Subcutaneous abdominal adipose tissue (tissue), 5 donors: ENCODE results near the gene MACROD2.

Experiments used
- H3K27ac ChIP-seq: one replicate; pipeline ENCODE4 v1.7.0; 2013; ENCODE audit warnings: low read depth, mild to moderate bottlenecking, inconsistent platforms, low read length, moderate library complexity
- H3K27me3 ChIP-seq, 5 donors: one replicate each; pipeline ENCODE4 v1.7.0; 2013; ENCODE audit warnings: low read length in 5 of 5, inconsistent platforms in 1 of 5; ENCODE audit not compliant: control insufficient read depth in 5 of 5, insufficient read depth in 4 of 5
- H3K36me3 ChIP-seq, 5 donors: one replicate each; pipeline ENCODE4 v1.7.0; 2013; ENCODE audit warnings: low read length in 5 of 5; ENCODE audit not compliant: control insufficient read depth in 5 of 5, insufficient read depth in 5 of 5
- H3K4me1 ChIP-seq, 5 donors: one replicate each; pipeline ENCODE4 v1.7.0; 2013; ENCODE audit warnings: low read length in 5 of 5, mild to moderate bottlenecking in 3 of 5, moderate library complexity in 1 of 5; ENCODE audit not compliant: control insufficient read depth in 5 of 5, insufficient read depth in 5 of 5
- H3K4me3 ChIP-seq, 5 donors: one replicate each; pipeline ENCODE4 v1.7.0; 2013; ENCODE audit warnings: low read length in 5 of 5, low read depth in 1 of 5
- H3K9ac ChIP-seq, 5 donors: one replicate each; pipeline ENCODE4 v1.7.0; 2013; ENCODE audit warnings: low read length in 5 of 5, mild to moderate bottlenecking in 4 of 5, moderate library complexity in 3 of 5
- H3K9me3 ChIP-seq, 5 donors: one replicate each; pipeline ENCODE4 v1.7.0; 2013; ENCODE audit warnings: low read length in 5 of 5; ENCODE audit not compliant: control insufficient read depth in 5 of 5
- donor health status: healthy.
- donor health status: healthy.
- donor health status: healthy.
- donor health status: healthy.
- donor health status: healthy.

The MACROD2 gene

DNA sequence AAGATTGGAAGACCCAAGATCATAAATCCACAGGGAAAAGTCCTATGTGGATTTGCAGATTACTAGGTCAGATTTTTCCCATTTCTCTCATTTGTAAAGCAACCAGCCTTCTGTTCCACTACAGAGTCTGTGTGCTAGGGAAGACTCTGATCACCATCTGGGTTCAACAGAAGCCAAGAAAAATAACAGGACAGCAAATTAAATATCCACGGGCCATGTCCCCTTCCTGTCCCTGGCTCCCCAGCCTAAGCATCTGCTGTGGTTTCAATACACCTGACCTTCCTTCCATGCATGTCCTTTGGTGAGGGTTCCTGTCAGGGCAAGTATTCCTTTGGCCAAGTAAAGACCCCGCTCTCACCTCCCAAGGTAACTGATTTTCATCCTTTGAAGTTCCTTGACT is 2019.1 kb downstream of the MACROD2 start:
- H3K27me3 ChIP-seq: no peaks in the 10 kb centered on the region
- no peak overlapping the region for H3K27ac ChIP-seq
- H3K4me1 ChIP-seq: no peaks in the 10 kb centered on the region
- H3K9ac ChIP-seq: no peak overlapping the region
- no peaks in the 10 kb centered on the region for H3K36me3 ChIP-seq
- H3K4me3 ChIP-seq: no peak overlapping the region
- no peaks in the 10 kb centered on the region for H3K9me3 ChIP-seq

DNA sequence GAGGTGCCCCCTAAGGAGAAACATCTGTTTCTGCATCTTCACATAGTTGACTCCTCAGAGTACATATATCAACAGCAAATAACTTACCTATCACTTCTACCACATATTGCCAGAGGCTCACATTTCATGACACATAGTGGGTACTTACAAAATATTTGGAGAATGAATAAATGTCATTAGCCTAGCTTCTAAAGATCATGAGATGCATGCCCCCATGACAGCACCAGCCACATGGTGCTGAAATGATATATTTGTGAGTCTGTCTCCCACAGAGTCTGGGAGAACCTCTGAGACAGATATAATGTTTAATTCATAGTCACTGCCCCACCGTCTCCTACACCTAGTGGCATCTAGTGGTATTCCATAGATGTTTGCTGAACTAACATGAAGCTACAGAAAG is 2022.3 kb downstream of the MACROD2 start:
- Histone ChIP-seq H3K4me1 (no peaks in the 10 kb centered on the region), H3K9ac (no peak overlapping the region), H3K27me3 (no peaks in the 10 kb centered on the region), H3K9me3 (no peaks in the 10 kb centered on the region), H3K36me3 (no peaks in the 10 kb centered on the region), H3K4me3 (no peak overlapping the region), H3K27ac (no peak overlapping the region)

DNA sequence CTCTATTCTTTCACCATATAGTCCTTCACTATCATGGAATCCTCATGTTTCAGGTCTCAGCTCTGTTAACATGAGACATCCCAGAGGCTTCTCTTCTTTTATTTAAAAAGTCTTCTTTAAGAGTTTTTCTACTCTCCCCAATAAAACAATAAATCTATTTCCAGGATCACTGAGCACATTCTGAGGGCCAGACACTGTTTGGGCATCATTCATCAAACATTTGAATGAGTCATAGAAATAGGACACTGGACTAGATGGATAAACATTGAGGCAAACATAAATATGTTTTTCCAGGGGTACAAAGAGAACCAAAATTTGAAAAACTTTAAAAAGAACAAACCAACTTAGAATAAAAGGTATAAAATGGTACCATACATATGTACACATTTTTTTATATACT is 2023.6 kb downstream of the MACROD2 start:
- no peaks in the 10 kb centered on the region for H3K9me3 ChIP-seq
- no peaks in the 10 kb centered on the region for H3K36me3 ChIP-seq
- H3K27me3 ChIP-seq: no peaks in the 10 kb centered on the region
- H3K27ac ChIP-seq: no peak overlapping the region
- no peak overlapping the region for H3K9ac ChIP-seq
- no peaks in the 10 kb centered on the region for H3K4me1 ChIP-seq
- no peak overlapping the region for H3K4me3 ChIP-seq

DNA sequence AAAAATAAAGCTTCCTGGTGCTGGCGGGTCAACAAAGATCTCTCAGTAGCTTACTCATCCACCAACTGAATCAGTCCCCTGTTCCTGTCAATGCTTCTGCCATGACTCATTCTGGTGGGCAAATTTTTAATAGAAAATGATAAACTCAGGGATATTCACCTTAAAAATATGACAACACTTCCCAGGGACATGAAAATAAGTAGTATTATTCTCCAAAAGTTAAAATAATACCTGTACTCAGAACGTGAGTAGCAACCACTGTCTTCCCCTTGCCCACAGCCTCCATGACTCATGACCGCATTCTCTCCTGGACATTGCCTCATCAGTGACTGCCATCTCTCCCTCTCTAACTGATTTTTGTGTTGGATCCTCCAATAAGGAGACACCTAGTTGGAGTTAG is 2025.7 kb downstream of the MACROD2 start:
- no peaks in the 10 kb centered on the region for H3K4me1 ChIP-seq
- H3K4me3 ChIP-seq: no peak overlapping the region
- no peak overlapping the region for H3K9ac ChIP-seq
- no peaks in the 10 kb centered on the region for H3K9me3 ChIP-seq
- H3K36me3 ChIP-seq: no peaks in the 10 kb centered on the region
- no peak overlapping the region for H3K27ac ChIP-seq
- H3K27me3 ChIP-seq: no peaks in the 10 kb centered on the region

DNA sequence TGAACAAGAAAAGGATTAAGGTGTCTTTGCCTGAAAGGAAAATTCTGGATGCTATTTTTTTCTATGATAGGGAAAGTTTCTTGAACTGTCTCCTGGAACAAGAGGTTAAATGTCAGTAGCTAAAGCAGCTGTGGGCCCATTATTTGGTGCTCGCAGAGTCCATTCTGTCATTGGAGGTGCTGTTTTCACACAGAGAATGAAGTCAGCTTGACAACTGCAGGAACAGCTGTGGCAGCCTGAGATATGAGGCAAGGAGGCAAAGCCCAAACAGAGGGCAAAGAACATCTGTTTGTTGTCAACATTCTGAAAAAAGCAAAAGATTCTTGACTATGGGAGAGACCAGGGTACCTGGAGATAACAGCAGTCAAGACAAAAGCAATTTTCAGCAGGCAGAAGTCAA is 2029.8 kb downstream of the MACROD2 start:
- H3K4me3 ChIP-seq: no peak overlapping the region
- H3K9me3 ChIP-seq: no peaks in the 10 kb centered on the region
- no peak overlapping the region for H3K9ac ChIP-seq

DNA sequence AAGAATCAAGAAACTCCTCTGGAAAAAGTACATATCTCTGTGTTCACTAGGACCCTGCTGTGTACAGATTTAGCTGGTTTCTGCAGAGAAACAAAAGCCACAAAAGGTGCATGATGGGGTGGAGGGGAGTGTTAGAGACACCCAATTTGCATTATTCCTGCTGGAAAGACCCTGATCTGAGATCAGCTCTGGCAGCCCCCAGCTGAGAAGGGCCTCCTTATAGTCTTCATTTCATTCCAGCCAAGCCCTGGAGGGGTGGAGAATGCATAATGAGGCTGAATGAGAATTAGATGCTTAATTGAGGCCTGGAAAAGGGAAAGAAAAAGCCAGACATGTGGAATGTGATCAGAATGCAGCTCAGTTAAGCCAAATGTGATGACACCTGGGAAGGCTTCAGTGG is 2032.4 kb downstream of the MACROD2 start:
- Histone ChIP-seq H3K4me1 (no peaks in the 10 kb centered on the region), H3K9ac (no peak overlapping the region), H3K36me3 (no peaks in the 10 kb centered on the region), H3K4me3 (no peak overlapping the region), H3K27me3 (no peaks in the 10 kb centered on the region), H3K27ac (no peak overlapping the region), H3K9me3 (no peaks in the 10 kb centered on the region)

More for the DNA sequence above, 2029.8 kb downstream of the MACROD2 start:
- H3K4me1 ChIP-seq: no peaks in the 10 kb centered on the region
- no peaks in the 10 kb centered on the region for H3K27me3 ChIP-seq
- no peak overlapping the region for H3K27ac ChIP-seq
- no peaks in the 10 kb centered on the region for H3K36me3 ChIP-seq

DNA sequence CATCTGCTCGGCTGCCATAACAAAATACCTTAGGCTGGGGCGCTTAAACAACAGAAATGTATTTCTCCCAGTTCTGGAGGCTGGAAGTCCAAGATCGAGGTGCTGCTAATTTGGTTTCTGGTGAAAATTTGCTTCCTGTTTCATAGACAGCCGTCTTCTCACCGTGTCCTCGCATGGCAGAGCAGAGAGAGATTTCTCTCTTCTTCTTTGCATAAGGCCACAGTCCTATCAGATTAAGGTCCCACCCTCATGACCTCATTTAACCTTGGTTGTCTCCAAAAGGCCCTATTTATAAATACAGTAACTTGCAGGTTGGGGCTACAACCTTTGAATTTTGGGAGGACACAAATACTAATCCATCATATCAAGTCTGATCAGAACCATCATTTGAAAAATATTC is 2033.6 kb downstream of the MACROD2 start:
- Histone ChIP-seq H3K4me1 (no peaks in the 10 kb centered on the region), H3K9ac (no peak overlapping the region), H3K27ac (no peak overlapping the region), H3K9me3 (no peaks in the 10 kb centered on the region), H3K36me3 (no peaks in the 10 kb centered on the region), H3K4me3 (no peak overlapping the region), H3K27me3 (no peaks in the 10 kb centered on the region)

DNA sequence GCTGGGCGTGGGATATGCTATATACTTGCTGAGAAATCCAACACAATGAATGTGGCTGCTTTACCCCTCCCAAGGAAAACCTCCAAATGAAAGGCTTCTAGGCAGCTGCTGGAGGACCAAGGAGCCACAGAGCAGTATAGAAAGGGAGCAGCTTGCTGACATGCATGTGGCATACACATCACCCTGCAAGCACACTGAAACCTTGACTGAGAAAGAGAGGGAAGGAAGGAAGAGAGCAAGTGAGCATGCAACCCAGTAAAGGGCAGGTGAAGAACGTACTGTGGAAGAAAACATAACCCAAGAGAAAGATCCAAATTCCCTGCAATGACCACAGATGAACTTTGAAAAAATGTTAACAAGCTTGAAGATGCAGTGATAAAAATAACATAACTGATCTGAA is 2034.9 kb downstream of the MACROD2 start:
- no peak overlapping the region for H3K4me3 ChIP-seq
- H3K9ac ChIP-seq: no peak overlapping the region
- no peaks in the 10 kb centered on the region for H3K36me3 ChIP-seq
- H3K27ac ChIP-seq: no peak overlapping the region
- H3K9me3 ChIP-seq: no peaks in the 10 kb centered on the region
- H3K4me1 ChIP-seq: no peaks in the 10 kb centered on the region
- no peaks in the 10 kb centered on the region for H3K27me3 ChIP-seq

DNA sequence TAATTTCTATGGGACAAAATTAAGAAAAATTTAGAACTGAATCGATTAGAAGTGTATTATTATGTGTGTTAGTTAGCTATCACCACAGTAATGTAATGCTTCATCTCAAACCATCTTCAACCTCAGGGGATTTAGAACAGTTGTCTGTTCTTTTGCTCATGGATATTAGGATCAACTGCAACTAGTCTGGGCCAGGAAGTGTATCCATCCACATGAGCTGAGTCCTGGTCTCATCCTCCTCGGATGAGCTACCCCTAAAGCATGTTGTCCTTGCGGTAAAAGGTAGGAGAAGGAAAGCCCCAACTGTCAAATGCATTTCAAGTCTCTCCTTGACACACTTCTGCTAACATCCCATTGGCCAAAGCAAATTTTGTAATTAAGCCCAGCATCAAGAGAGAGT is 2040.3 kb downstream of the MACROD2 start:
- Histone ChIP-seq H3K4me3 (no peak overlapping the region), H3K9me3 (no peaks in the 10 kb centered on the region), H3K27ac (no peak overlapping the region), H3K4me1 (no peaks in the 10 kb centered on the region), H3K9ac (no peak overlapping the region), H3K27me3 (no peaks in the 10 kb centered on the region), H3K36me3 (no peaks in the 10 kb centered on the region)

DNA sequence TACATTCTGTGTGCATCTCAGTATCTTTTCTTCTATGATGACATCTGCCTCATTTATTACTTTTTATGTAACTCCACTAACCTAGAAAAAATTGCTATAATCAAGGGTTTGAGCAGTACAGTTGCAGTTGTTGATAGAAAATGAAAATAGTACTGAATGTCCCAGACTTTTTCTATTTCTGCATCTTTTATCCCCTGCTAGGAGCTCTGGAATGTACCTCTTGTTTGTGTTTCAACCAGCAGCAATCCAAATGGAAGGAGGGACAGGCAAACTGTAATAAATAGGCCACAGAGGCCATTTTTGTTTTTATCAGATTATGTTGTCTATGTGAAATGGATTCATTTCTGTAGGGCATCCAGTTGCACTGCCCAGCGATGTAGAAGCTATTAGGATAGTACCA is 2041.0 kb downstream of the MACROD2 start:
- no peak overlapping the region for H3K4me3 ChIP-seq
- H3K27ac ChIP-seq: no peak overlapping the region
- no peaks in the 10 kb centered on the region for H3K4me1 ChIP-seq
- H3K9me3 ChIP-seq: no peaks in the 10 kb centered on the region
- H3K9ac ChIP-seq: no peak overlapping the region
- no peaks in the 10 kb centered on the region for H3K36me3 ChIP-seq
- no peaks in the 10 kb centered on the region for H3K27me3 ChIP-seq

DNA sequence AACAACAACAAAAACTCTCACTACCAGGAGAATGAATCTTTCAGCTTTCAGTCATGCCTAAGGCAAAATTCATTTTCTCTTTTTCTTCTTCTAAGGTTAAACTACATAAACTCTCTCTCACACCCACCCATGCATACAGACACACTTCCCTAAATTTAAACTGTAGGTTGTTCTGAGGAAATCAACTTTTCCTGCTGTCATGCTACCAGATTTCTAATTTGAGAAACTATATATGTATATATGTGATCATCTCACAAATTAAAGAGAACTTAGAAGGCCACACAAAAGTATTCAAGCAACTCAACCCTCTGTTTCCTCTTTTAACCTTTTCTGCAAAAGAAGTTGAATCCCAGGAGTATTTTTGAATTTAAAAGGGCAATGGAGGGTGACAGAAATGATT is 2045.4 kb downstream of the MACROD2 start:
- Histone ChIP-seq H3K36me3 (no peaks in the 10 kb centered on the region), H3K9ac (no peak overlapping the region), H3K27ac (no peak overlapping the region), H3K27me3 (no peaks in the 10 kb centered on the region), H3K9me3 (no peaks in the 10 kb centered on the region), H3K4me3 (no peak overlapping the region), H3K4me1 (no peaks in the 10 kb centered on the region)
